ENCODE results near the gene GALNTL6.

DNA sequence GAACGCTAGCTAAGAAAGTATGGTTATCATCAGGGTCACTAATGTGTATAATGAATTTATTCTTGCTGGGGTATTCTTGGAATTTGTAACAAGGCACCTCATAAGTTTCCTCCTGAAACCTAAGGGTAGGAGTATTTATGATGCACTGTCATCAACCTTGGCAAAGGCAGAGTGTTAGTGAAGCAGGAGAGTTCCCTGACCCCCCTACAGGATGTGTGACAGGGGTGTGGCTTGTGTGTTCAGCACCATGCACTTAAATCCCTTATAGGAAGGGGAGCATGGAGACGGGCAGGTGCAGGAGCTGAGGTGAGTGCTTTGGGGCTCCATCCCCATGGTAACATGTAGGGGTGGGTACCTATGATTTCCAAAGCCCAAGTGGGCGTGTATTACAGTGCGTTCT lies 237.7 kb downstream of the GALNTL6 start:
- no peak for TF ChIP-seq CTCF (IDR thresholded peaks at IDR 0.05; ENCODE audit: extremely low read depth in 1 of 2, insufficient read depth in 1 of 2, low read depth in 1 of 2, low read length in 2 of 2)
- no peak for TF ChIP-seq POLR2A (IDR thresholded peaks at IDR 0.05; ENCODE audit: low read depth, low read length)
- no peak for TF ChIP-seq JUN (IDR thresholded peaks at IDR 0.05; ENCODE audit: borderline replicate concordance, insufficient read depth, insufficient read length, low read depth)

All from endothelial cell of umbilical vein (primary cell).